Fibroblast of gingiva (primary cell): Measurements from ENCODE around the gene PCGF2.

Experiments used
- DNase-seq: peaks from one replicate; pipeline ENCODE4 v3.0.0-alpha.2; 2011; ENCODE audit warnings: low read depth

PCGF2 gene

DNA sequence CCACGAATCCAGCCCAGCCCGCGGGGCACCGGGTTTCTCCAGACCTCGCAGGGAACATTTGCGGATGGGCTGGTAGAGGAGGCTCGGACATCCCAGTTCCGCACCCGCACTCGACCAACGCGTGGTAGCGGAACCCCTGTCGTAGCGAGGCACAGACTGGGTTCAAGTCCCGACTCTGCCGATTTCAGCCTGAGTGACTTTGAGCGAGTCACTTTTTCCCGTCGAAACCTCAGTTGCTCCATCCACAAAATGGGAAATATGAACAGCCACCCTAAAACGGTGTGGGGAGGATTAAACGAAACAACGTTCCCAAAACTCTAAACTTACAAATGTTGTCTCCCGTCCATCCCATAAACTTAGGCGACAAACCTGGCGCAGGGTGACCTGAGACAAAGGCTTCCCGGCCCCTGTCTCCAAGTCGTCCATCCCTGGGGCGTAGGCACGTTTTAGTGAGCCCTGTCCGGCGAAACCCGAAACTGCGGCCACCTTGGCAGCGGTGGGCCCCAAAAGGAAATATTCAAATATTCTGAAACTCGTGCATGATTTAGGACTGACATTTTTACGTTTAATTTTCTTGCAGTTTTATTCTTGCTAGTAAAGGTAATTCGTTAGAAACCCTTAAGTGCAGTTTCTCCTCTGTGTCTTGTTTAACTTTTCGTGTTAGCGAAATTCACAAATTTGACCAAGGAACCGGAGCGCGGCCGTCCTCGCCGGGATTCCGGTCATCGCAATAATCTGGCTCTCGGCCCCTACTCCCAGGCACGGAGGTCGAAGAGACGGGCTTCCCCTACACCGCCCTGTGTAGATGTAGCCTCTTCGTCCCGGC lies 45.0 kb downstream of the PCGF2 start:
- no peak for DNase-seq

DNA sequence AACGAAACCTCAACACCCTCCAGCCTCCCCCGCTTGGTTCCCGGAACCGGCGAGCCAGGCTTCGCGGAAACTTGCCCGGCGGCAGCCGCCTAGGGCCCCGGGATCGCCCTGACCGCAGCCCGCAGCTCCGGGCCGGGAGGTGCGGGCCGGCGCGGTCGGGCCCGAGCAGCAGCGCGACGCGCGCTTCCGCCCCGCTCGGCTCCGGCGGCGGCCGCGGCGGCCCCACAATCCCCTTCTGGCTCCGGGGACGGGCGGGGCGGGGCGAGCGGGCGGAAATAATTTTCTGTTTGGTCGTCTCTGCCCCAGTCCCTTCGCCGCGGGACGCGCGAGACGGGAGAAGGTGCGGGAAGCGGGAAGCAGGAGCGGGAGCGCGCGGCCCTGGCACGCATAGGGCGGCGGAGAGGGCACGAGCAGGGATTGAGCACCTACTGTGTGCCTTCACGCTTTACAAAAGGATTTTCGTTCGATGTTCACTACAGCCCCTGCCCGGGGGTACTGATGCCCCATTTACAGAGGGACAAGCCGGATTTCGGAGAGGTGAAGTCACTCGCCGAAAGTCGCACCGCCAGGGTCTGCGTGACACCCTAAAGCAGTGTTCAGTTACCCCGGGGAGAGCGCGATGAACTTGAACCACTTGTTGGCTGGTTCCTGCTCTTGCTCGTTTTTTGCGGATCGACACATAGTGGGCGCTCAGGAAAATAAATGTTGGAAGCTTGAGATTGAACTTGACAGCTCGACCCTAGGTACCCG lies 45.8 kb downstream of the PCGF2 start:
- DNase-seq, result peak; percentile 87

DNA sequence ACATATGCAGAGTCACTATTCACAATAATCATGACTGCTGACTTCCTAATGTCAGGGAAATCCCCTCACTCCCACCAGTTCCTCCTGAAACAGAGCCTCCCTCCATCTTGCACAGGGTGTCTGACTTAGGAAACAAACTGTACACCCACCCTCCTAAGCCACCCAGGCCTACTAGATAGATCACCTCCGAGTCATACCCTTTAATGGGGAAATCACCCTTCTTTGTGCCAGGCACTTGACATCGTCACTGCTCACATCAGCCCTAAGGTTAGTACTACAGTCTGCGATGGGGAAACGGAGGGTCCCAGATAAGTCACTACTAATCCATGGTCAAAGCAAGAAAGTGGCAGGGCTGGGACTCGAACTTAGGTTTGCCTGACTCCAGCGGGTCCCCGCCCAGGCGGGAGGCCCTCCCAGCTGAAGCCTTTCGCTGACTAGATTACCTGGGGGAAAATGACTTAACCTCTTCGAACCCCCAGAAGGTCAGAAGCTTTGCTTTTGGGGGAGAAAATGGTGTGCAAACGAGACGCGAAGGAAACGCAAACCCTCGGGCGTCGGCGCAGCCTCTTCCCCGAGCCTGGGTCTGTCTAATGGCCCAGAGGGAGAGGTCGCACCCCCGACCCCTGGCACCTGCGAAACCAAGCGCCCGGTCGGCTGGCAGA lies 46.5 kb downstream of the PCGF2 start:
- peak; percentile 21 for DNase-seq

DNA sequence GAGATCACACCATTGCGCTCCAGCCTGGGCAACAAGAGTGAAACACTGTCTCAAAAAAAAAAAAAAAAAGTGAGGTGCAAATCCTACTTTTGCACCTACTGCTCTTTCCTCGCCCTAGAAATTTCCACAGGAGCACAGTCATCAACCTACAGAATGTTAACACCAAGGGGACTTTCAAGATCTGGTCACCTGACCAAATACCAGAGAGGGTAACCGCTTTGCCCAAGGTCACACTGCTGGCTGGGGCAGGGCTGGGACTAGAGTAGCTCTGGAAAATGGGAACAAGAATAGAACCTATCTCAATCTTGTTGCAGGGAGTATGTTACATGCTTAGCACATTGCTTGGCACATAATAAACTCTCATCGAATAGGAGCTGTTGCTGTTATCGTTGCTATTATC lies 49.4 kb downstream of the PCGF2 start:
- DNase-seq, result no peak

DNA sequence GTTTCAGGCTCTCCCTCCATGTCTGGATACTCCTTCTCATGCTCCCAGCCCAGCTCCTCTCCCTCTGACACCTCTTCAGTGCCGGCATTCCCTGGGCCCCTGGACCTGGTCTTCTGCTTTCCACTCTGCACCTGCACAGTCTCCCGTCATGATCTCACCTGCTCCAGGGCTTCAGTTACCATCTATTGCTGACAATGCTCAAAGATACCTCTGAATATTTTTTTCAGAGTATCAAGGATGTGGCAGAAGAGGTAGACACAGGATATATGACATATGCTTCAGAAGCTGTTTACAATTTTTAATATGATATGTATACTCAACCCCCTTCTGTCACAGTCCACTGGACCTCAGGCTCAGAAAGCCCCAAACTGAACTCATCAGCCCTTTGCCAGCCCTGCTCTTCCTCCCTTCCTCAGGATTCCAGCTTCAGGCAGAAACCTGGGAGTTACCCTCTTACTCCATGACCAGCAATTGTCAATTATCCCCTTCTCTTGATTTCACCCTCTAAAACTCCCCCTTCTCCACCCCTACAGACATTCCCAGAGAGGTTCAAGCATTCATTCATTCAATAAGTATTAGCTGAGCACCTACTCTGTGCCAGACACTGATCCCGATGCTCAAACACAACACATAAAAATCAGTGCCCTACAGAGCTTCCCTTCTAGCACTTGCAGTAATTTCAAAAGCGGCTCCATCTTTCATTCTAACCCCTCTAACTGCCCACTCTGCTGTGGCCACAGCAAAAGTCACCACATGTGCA lies 50.9 kb downstream of the PCGF2 start:
- DNase-seq, result no peak

DNA sequence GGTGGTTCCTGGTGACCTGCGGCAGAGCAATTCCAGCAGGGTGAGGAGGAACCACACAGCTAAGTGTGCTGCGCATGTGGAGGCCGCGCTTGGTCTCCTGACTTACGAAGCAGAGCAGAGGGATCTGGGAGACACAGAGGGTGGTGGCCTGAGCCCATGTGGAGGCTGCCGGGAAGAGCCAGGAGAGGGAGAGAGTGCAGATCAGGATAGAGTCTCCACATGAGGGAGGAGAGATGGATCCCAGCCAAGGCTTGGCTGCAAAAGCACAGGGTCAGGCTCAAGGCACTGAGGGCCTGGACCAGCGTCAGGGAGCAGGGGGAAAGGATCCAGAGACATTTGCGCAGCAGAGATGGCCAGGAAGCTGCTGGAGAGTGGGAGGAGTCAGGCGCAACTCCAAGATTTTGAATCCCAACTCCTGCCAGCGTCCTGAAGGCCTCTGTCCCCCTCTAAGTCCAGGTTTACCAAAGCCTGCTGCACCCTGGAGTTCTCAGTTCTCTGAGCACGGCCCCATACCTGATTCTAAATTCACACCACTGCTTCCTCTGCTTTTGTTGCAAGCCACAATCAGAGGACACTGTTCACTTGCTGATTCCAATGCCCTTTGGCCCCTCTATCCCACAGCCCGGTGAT lies 54.3 kb downstream of the PCGF2 start:
- DNase-seq, result peak; percentile 86

DNA sequence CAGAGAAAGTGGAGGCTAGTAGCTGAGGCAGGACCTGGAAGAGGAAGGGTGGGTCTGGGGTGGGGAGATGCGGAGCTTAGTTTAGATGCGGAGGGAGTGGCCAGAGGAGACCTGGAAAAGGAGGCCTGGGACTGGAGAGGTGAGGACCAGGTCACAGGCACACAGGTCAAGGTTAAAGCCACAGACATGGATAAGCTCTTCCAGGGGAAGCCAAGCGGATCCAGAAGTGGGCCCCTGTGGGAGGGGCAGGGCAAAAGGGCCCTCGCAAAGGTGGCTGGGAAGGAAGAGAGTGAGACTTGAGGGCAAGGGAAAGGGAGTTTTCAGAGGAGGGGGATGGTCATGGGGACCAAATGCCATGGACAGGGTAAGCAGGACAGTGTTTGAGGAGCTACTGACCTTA lies 57.0 kb downstream of the PCGF2 start:
- DNase-seq, result no peak

DNA sequence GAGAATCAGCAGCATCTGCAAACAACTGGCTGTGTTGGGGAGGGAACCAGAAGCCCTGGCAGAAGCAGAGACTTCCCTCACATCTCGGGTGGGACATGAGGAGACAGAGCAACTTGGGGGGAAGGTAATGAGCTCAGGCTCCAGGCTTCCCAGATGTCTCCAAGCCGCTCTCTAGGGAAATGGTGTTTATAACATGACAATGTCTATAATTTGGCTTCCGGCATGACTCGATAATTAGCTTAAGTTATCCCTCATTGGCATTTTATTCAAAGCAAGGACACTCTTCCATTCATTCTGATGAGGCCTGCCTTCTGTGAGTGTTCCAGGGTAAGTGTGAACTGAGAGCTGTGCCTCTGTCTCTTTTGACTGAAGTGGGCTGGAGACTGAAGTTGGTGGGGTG lies 57.8 kb downstream of the PCGF2 start:
- DNase-seq, result no peak

DNA sequence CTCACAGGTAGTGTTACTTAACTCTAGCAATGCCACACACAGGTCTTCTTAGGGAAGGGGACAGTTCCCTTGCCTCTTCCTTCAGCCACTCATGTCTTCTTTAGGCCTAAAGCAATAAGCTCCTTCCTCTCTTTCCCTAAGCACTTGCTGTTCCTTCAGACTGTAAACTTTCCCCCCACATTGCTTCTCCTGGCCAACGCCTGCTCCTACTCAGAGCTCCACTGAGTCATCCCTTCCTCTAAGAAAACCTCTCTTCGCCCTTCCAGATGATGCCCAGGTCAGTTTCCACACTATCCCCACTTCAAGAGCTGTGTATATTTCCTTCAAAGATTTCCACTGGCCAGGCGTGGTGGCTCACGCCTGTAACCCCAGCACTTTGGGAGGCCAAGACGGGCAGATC lies 60.9 kb downstream of the PCGF2 start:
- DNase-seq, result no peak

DNA sequence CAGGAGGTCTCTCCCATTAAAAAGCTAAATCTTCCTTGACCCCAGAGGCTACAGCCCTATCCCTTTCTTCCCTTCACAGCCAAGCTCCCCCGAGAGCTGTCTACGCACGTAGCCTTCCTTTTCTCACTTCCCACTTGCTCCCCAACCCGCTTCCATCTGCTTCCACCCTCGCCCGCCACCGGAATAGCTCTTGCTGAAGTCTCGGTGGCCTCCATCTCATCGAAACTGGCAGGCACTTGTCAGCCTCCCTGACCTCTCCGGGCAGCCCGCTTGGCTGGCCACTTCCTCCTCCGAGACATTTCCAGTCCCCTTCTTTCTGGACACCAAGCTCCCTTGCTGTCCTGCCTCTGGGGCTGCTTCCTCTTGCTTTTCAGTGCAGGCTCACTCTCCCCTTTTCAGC lies 62.6 kb downstream of the PCGF2 start:
- no peak for DNase-seq
